ENCODE data around the gene CFAP54. TPM values are rescaled to one million over a fixed set of nuclear protein-coding genes. Genes with fewer than 3 reads are reported as not detected.

The CFAP54 gene
- total RNA-seq, 1 donor from 2014 or later, result 0.34 TPM

GRCh38 chr12:96502949-96503532, 13.7 kb downstream of the CFAP54 start:
- H3K27ac Mint-ChIP-seq, result peak overlapping the region; percentile 86
- H3K36me3 Mint-ChIP-seq (ENCODE audit: low read depth), result peaks cover 5% of the 10 kb centered on the region
- H3K4me1 Mint-ChIP-seq (ENCODE audit: low read depth), result peaks cover 46% of the 10 kb centered on the region
- DNase-seq (ENCODE audit: low spot score), result no peak
- intact Hi-C loops (cut with micrococcal nuclease), result loop anchor here (1.0 to 5.0 kb wide), 2 partner anchors 13 to 101 kb away; partner anchors contain the start of gene CDK17
- H3K9me3 Mint-ChIP-seq, result peaks cover 5% of the 10 kb centered on the region
- H3K27me3 Mint-ChIP-seq (ENCODE audit: insufficient read depth), result peaks cover 4% of the 10 kb centered on the region
- peak overlapping the region; percentile 61 for H3K4me3 Mint-ChIP-seq

DNA sequence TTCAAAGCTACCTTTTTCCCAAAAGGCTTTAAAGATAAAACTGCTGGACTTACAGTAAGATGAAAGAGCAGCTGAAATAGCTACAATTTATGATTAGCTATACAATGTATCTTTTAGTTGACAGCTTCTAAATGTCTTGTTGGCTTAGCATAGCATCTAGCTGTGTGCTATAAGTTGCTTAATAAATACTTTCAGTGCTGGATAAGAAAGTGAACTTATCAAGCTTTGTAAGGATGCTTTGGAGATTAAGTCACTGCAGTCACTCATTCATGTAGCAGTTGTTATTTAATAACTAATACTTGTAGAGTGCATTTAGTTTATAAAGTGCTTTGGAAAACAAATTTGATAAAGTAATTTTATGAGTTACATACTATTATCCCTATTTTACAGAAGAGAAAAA, 14.6 kb downstream of the CFAP54 start:
- Mint-ChIP-seq H3K4me1 (ENCODE audit: low read depth) (peaks cover 41% of the 10 kb centered on the region), H3K9me3 (peaks cover 5% of the 10 kb centered on the region), H3K27me3 (ENCODE audit: insufficient read depth) (peaks cover 4% of the 10 kb centered on the region), H3K36me3 (ENCODE audit: low read depth) (peaks cover 3% of the 10 kb centered on the region), H3K27ac (no peak overlapping the region), H3K4me3 (no peak overlapping the region)
- no peak for DNase-seq (ENCODE audit: low spot score)
- intact Hi-C loops (cut with micrococcal nuclease), result loop anchor here (5.0 kb wide), 1 partner anchor 102 kb away; the partner anchor contains the start of gene CDK17

DNA sequence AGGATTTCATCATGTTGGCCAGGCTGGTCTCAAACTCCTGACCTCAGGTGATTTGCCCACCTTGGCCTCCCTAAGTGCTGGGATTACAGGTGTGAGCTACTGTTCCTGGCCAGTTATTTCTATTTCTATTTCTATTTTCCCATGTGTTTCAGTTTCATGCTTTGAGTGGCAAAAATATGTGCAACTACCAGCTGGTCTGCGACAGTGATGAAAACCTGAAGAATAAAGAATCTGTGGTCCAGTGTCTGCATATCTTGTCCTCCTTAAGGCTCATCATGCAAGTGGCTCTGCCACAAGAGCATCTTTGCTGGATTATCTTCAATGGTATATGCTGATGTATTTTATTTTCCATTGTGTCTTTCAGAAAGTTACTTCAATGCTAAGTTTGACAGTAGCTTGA, 17.4 kb downstream of the CFAP54 start:
- DNase-seq (ENCODE audit: low spot score), result no peak
- Mint-ChIP-seq H3K27ac (no peak overlapping the region), H3K4me1 (ENCODE audit: low read depth) (peaks cover 23% of the 10 kb centered on the region), H3K9me3 (no peaks in the 10 kb centered on the region), H3K36me3 (ENCODE audit: low read depth) (peaks cover 2% of the 10 kb centered on the region), H3K4me3 (no peak overlapping the region), H3K27me3 (ENCODE audit: insufficient read depth) (peaks cover 4% of the 10 kb centered on the region)
- intact Hi-C loops (cut with micrococcal nuclease), result no loop called here

GRCh38 chr12:96510306-96510764, 21.0 kb downstream of the CFAP54 start:
- Mint-ChIP-seq H3K9me3 (no peaks in the 10 kb centered on the region), H3K4me3 (no peak overlapping the region), H3K4me1 (ENCODE audit: low read depth) (peaks cover 5% of the 10 kb centered on the region), H3K27me3 (ENCODE audit: insufficient read depth) (peaks cover 4% of the 10 kb centered on the region), H3K27ac (no peak overlapping the region), H3K36me3 (ENCODE audit: low read depth) (no peaks in the 10 kb centered on the region)
- intact Hi-C loops (cut with micrococcal nuclease), result loop anchor here (10.0 kb wide), 1 partner anchor 1296 kb away; the partner anchor contains the start of genes FGD6 and VEZT
- DNase-seq (ENCODE audit: low spot score), result no peak

- intact Hi-C loops (cut with micrococcal nuclease), result loop anchor here (10.0 kb wide), 1 partner anchor 1298 kb away; the partner anchor contains the start of genes FGD6 and VEZT
- DNase-seq (ENCODE audit: low spot score), result no peak
- Mint-ChIP-seq H3K27ac (no peak overlapping the region), H3K9me3 (no peaks in the 10 kb centered on the region), H3K4me1 (ENCODE audit: low read depth) (peaks cover 18% of the 10 kb centered on the region), H3K36me3 (ENCODE audit: low read depth) (peaks cover 2% of the 10 kb centered on the region), H3K27me3 (ENCODE audit: insufficient read depth) (no peaks in the 10 kb centered on the region), H3K4me3 (no peak overlapping the region)
Measured at GRCh38 chr12:96513166-96513565, 23.8 kb downstream of the CFAP54 start.

GRCh38 chr12:96513681-96514080, 24.3 kb downstream of the CFAP54 start:
- Mint-ChIP-seq H3K36me3 (ENCODE audit: low read depth) (peaks cover 2% of the 10 kb centered on the region), H3K4me3 (no peak overlapping the region), H3K27ac (no peak overlapping the region), H3K9me3 (no peaks in the 10 kb centered on the region), H3K27me3 (ENCODE audit: insufficient read depth) (no peaks in the 10 kb centered on the region), H3K4me1 (ENCODE audit: low read depth) (peaks cover 18% of the 10 kb centered on the region)
- no peak for DNase-seq (ENCODE audit: low spot score)
- intact Hi-C loops (cut with micrococcal nuclease), result loop anchor here (10.0 kb wide), 1 partner anchor 1299 kb away; the partner anchor contains the start of genes FGD6 and VEZT

DNA sequence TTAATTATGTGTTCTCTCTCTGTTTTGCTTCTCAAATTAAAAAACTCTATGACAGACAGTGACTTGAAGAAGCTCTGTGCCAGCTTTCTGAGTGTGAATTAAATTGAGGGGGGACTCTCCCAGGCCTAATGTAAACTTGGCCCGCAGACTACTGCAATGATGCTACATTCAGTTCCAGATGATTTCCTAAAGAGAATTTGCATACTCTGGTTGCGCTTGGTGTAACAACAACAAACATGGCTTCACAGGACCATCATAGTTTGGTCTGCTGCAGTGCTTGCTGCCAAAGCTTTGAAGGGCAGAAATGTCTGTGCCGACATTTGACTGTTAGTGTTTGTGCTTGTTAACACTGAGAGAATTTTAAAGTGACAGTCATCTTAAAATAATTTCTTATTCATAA, 25.0 kb downstream of the CFAP54 start:
- Mint-ChIP-seq H3K4me3 (no peak overlapping the region), H3K9me3 (no peaks in the 10 kb centered on the region), H3K4me1 (ENCODE audit: low read depth) (peaks cover 18% of the 10 kb centered on the region), H3K27me3 (ENCODE audit: insufficient read depth) (no peaks in the 10 kb centered on the region), H3K36me3 (ENCODE audit: low read depth) (peaks cover 2% of the 10 kb centered on the region), H3K27ac (no peak overlapping the region)
- DNase-seq (ENCODE audit: low spot score), result no peak
- intact Hi-C loops (cut with micrococcal nuclease), result loop anchor here (10.0 kb wide), 1 partner anchor 1300 kb away; the partner anchor contains the start of genes FGD6 and VEZT

GRCh38 chr12:96516472-96517430, 27.4 kb downstream of the CFAP54 start:
- H3K4me3 Mint-ChIP-seq, result peak overlapping the region; percentile 47
- H3K27me3 Mint-ChIP-seq (ENCODE audit: insufficient read depth), result no peaks in the 10 kb centered on the region
- DNase-seq (ENCODE audit: low spot score), result peak; percentile 71
- H3K36me3 Mint-ChIP-seq (ENCODE audit: low read depth), result peaks cover 2% of the 10 kb centered on the region
- intact Hi-C loops (cut with micrococcal nuclease), result loop anchor here (1.0 to 10.0 kb wide), 20 partner anchors 14 to 1400 kb away; partner anchors contain the start of genes AMDHD1, CCDC38, CFAP54 and FGD6
- H3K27ac Mint-ChIP-seq, result peak overlapping the region; percentile 70
- H3K4me1 Mint-ChIP-seq (ENCODE audit: low read depth), result peaks cover 18% of the 10 kb centered on the region
- H3K9me3 Mint-ChIP-seq, result no peaks in the 10 kb centered on the region

DNA sequence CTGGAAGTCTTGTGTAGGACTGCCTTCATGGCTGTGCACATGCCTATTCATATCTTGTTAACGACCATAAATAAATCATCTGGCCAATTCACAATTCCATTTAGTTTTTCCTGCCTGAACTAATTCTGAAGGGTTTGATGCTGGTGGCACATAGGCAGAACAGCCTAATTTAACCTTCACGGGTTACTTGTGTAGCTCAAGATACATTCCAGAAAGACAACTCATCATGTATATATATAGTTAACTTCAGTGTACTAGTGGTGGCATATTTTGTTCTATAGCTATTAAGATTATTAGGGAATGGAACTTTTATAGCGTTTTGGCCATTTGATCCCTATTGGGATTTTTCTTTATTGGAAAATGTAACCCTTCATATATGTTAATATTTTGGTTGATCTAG, 31.4 kb downstream of the CFAP54 start:
- Mint-ChIP-seq H3K4me1 (ENCODE audit: low read depth) (peaks cover 20% of the 10 kb centered on the region), H3K4me3 (no peak overlapping the region), H3K27me3 (ENCODE audit: insufficient read depth) (peaks cover 4% of the 10 kb centered on the region), H3K36me3 (ENCODE audit: low read depth) (peaks cover 2% of the 10 kb centered on the region), H3K9me3 (no peaks in the 10 kb centered on the region), H3K27ac (no peak overlapping the region)
- DNase-seq (ENCODE audit: low spot score), result no peak
- intact Hi-C loops (cut with micrococcal nuclease), result no loop called here

- no peak for DNase-seq (ENCODE audit: low spot score)
- Mint-ChIP-seq H3K4me1 (ENCODE audit: low read depth) (peaks cover 18% of the 10 kb centered on the region), H3K27me3 (ENCODE audit: insufficient read depth) (peaks cover 7% of the 10 kb centered on the region), H3K27ac (no peak overlapping the region), H3K9me3 (no peaks in the 10 kb centered on the region), H3K4me3 (no peak overlapping the region), H3K36me3 (ENCODE audit: low read depth) (peaks cover 2% of the 10 kb centered on the region)
- intact Hi-C loops (cut with micrococcal nuclease), result no loop called here
Measured at GRCh38 chr12:96521895-96522682, 32.7 kb downstream of the CFAP54 start.

DNA sequence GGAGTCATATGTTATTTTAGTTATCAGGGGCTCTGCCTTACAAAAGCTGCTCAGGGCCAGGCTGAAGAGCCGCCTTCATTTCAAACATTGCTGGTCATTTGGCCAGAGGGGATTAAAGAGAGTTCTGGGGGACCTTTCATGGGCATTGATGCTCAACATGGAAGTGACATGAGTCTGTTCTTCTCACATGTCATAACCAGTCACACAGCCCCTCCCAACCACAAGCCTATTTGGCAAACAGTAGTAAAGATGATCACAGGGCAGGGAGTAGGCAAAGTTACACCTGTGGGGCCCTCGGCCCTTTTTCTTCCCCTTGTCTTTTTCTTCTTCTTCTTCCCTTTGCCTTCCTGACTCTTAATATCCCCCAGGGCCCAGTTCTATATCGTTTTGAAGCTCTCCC, 33.3 kb downstream of the CFAP54 start:
- Mint-ChIP-seq H3K36me3 (ENCODE audit: low read depth) (no peaks in the 10 kb centered on the region), H3K27ac (no peak overlapping the region), H3K4me1 (ENCODE audit: low read depth) (peaks cover 12% of the 10 kb centered on the region), H3K4me3 (no peak overlapping the region), H3K27me3 (ENCODE audit: insufficient read depth) (peaks cover 7% of the 10 kb centered on the region), H3K9me3 (no peaks in the 10 kb centered on the region)
- intact Hi-C loops (cut with micrococcal nuclease), result no loop called here
- no peak for DNase-seq (ENCODE audit: low spot score)

GRCh38 chr12:96526110-96526509, 36.7 kb downstream of the CFAP54 start:
- no peaks in the 10 kb centered on the region for H3K9me3 Mint-ChIP-seq
- intact Hi-C loops (cut with micrococcal nuclease), result no loop called here
- no peak for DNase-seq (ENCODE audit: low spot score)
- no peak overlapping the region for H3K27ac Mint-ChIP-seq
- peaks cover 7% of the 10 kb centered on the region for H3K27me3 Mint-ChIP-seq (ENCODE audit: insufficient read depth)
- peaks cover 9% of the 10 kb centered on the region for H3K4me1 Mint-ChIP-seq (ENCODE audit: low read depth)
- H3K36me3 Mint-ChIP-seq (ENCODE audit: low read depth), result no peaks in the 10 kb centered on the region
- H3K4me3 Mint-ChIP-seq, result no peak overlapping the region

All from activated T-helper 1 cell treated with anti-CD3 and anti-CD28 coated beads, Interleukin-12 subunit alpha, Interleukin-12 subunit beta, Interleukin-2, Interleukin-4 antibody, amounts not matched to agents 30 ng/mL and 10 ng/mL and 1 ng/mL, durations not matched to agents 14 hours and 24 hours and 36 hours (primary cell).